Stomach (tissue), 4 donors: Measurements from ENCODE around the gene CRIM1.

Source experiments
- CTCF ChIP-seq, 7 experiments: fragments of 450-650 bp in 4 of 7; fragments of 200-600 bp in 3 of 7; sonication (generic) in 3 of 7; IDR thresholded peaks; one replicate each; pipeline ENCODE4 v1.5.1; 2016 to 2019; ENCODE audit warnings: antibody characterized with exemption in 7 of 7, control low read depth in 2 of 7, mild to moderate bottlenecking in 1 of 7
- EP300 ChIP-seq: sonication (generic); formaldehyde crosslinking; IDR thresholded peaks from one replicate; pipeline ENCODE4 v1.6.1; 2017; ENCODE audit warnings: antibody characterized with exemption
- POLR2A ChIP-seq, 4 donors: fragments of 450-650 bp; IDR thresholded peaks; one replicate each; pipeline ENCODE4 v1.6.1; 2016; ENCODE audit warnings: antibody characterized with exemption in 4 of 4, control low read depth in 2 of 4, mild to moderate bottlenecking in 1 of 4, moderate library complexity in 1 of 4
- POLR2AphosphoS5 ChIP-seq, 3 donors: sonication (generic); formaldehyde crosslinking; IDR thresholded peaks; one replicate each; pipeline ENCODE4 v1.6.1; 2016; ENCODE audit warnings: antibody characterized with exemption in 3 of 3

- TF ChIP-seq CTCF (IDR thresholded peaks at IDR 0.05): no peak
- no peak for TF ChIP-seq POLR2A (IDR thresholded peaks at IDR 0.05)
- no peak for TF ChIP-seq POLR2AphosphoS5 (IDR thresholded peaks at IDR 0.05)
- no peak for TF ChIP-seq EP300
These were observed 316 bp downstream of the CRIM1 start for GRCh38 chr2:36355890-36356297.
